ACC112 (cell line): ENCODE data around the gene DQX1.

ENCODE experiments used
- H2AFZ ChIP-seq: fragments of 200-600 bp; sonication (generic); one replicate; pipeline ENCODE4 v1.6.0; 2017; ENCODE audit warnings: antibody characterized with exemption, low read length; ENCODE audit not compliant: unreplicated experiment
- H3K27ac ChIP-seq: fragments of 200-600 bp; sonication (generic); 2 replicates; pipeline ENCODE4 v1.5.1; 2014; ENCODE audit warnings: low read depth, mild to moderate bottlenecking, antibody characterized with exemption, low read length, moderate library complexity
- H3K27me3 ChIP-seq: fragments of 200-600 bp; sonication (generic); 2 replicates; pipeline ENCODE4 v1.6.1; 2014; ENCODE audit warnings: mild to moderate bottlenecking, antibody characterized with exemption, low read length, moderate library complexity, mixed read lengths; ENCODE audit not compliant: insufficient read depth
- H3K36me3 ChIP-seq: fragments of 200-600 bp; sonication (generic); 2 replicates; pipeline ENCODE4 v1.6.1; 2016; ENCODE audit warnings: mild to moderate bottlenecking, antibody characterized with exemption, low read length, moderate library complexity, mixed read lengths; ENCODE audit not compliant: insufficient read depth
- H3K4me1 ChIP-seq: fragments of 200-600 bp; sonication (generic); one replicate; pipeline ENCODE4 v1.6.1; 2016; ENCODE audit warnings: low read length, mixed read lengths; ENCODE audit not compliant: insufficient read depth, unreplicated experiment, control insufficient read depth
- H3K4me3 ChIP-seq: fragments of 200-600 bp; sonication (generic); 2 replicates; pipeline ENCODE4 v1.5.1; 2014; ENCODE audit warnings: mild to moderate bottlenecking, low read depth, low read length
- H3K79me2 ChIP-seq: fragments of 200-600 bp; sonication (generic); one replicate; pipeline ENCODE4 v1.6.0; 2016; ENCODE audit warnings: low read length; ENCODE audit not compliant: control insufficient read depth, unreplicated experiment, insufficient read depth

DQX1 gene

GRCh38 chr2:74499940-74500577, 26.0 kb downstream of the DQX1 start:
- H3K27me3 ChIP-seq, result no peaks in the 10 kb centered on the region
- peak overlapping the region; percentile 81 for H3K4me3 ChIP-seq
- peaks cover 26% of the 10 kb centered on the region for H3K4me1 ChIP-seq
- H3K36me3 ChIP-seq, result no peaks in the 10 kb centered on the region
- no peak overlapping the region for H3K27ac ChIP-seq
- peaks cover 21% of the 10 kb centered on the region for H3K79me2 ChIP-seq
- no peak overlapping the region for H2AFZ ChIP-seq

GRCh38 chr2:74499267-74499939, 26.6 kb downstream of the DQX1 start, which contains the start of gene LBX2:
Gene LBX2, minus strand, starts transcription at chr2:74499603. Its CDS starts 66 bp downstream, at chr2:74499537.
- Histone ChIP-seq H3K27me3 (no peaks in the 10 kb centered on the region), H3K27ac (no peak within 1 kb of the TSS), H2AFZ (peak within 1 kb of the TSS; percentile 42), H3K36me3 (no peaks in the 10 kb centered on the region), H3K4me3 (peak within 1 kb of the TSS; percentile 81), H3K79me2 (peaks cover 15% of the 10 kb centered on the region), H3K4me1 (peaks cover 19% of the 10 kb centered on the region)

- H3K79me2 ChIP-seq, result peaks cover 8% of the 10 kb centered on the region
- H2AFZ ChIP-seq, result peak overlapping the region; percentile 42
- H3K27ac ChIP-seq, result no peak overlapping the region
- H3K36me3 ChIP-seq, result no peaks in the 10 kb centered on the region
- no peaks in the 10 kb centered on the region for H3K27me3 ChIP-seq
- H3K4me3 ChIP-seq, result peak overlapping the region; percentile 81
- H3K4me1 ChIP-seq, result peaks cover 16% of the 10 kb centered on the region
Observed at GRCh38 chr2:74498500-74499266, 27.3 kb downstream of the DQX1 start.

- no peaks in the 10 kb centered on the region for H3K27me3 ChIP-seq
- H3K4me3 ChIP-seq, result peak overlapping the region; percentile 81
- H3K79me2 ChIP-seq, result peaks cover 3% of the 10 kb centered on the region
- H3K4me1 ChIP-seq, result peaks cover 23% of the 10 kb centered on the region
- no peak overlapping the region for H3K27ac ChIP-seq
- H3K36me3 ChIP-seq, result no peaks in the 10 kb centered on the region
- H2AFZ ChIP-seq, result no peak overlapping the region
Observed at GRCh38 chr2:74497777-74498499, 28.1 kb downstream of the DQX1 start.

- H3K4me3 ChIP-seq, result no peak overlapping the region
- H3K27me3 ChIP-seq, result no peaks in the 10 kb centered on the region
Observed at GRCh38 chr2:74496997-74497776, 28.8 kb downstream of the DQX1 start.

GRCh38 chr2:74495440-74495839, 30.6 kb downstream of the DQX1 start:
- Histone ChIP-seq H3K79me2 (no peaks in the 10 kb centered on the region), H2AFZ (no peak overlapping the region)

More at GRCh38 chr2:74496997-74497776, 28.8 kb downstream of the DQX1 start:
- H3K36me3 ChIP-seq, result peaks cover 4% of the 10 kb centered on the region; the same call in 1 of the 2 replicates
- no peak overlapping the region for H3K27ac ChIP-seq
- peaks cover under 1% of the 10 kb centered on the region for H3K79me2 ChIP-seq
- H3K4me1 ChIP-seq, result peaks cover 22% of the 10 kb centered on the region
- no peak overlapping the region for H2AFZ ChIP-seq

GRCh38 chr2:74493546-74493945, 32.5 kb downstream of the DQX1 start:
- peaks cover 17% of the 10 kb centered on the region for H3K4me1 ChIP-seq

More at GRCh38 chr2:74495440-74495839, 30.6 kb downstream of the DQX1 start:
- Histone ChIP-seq H3K4me3 (no peak overlapping the region), H3K27ac (no peak overlapping the region), H3K27me3 (no peaks in the 10 kb centered on the region), H3K4me1 (peaks cover 17% of the 10 kb centered on the region), H3K36me3 (peaks cover 14% of the 10 kb centered on the region; the same call in 1 of the 2 replicates)

GRCh38 chr2:74491648-74492544, 34.1 kb downstream of the DQX1 start:
- H3K4me3 ChIP-seq, result no peak overlapping the region
- no peaks in the 10 kb centered on the region for H3K79me2 ChIP-seq
- H3K27ac ChIP-seq, result no peak overlapping the region
- H2AFZ ChIP-seq, result no peak overlapping the region
- no peaks in the 10 kb centered on the region for H3K27me3 ChIP-seq
- H3K4me1 ChIP-seq, result peaks cover 10% of the 10 kb centered on the region
- peaks cover 14% of the 10 kb centered on the region; the same call in 1 of the 2 replicates for H3K36me3 ChIP-seq

More at GRCh38 chr2:74493546-74493945, 32.5 kb downstream of the DQX1 start:
- H3K27ac ChIP-seq, result no peak overlapping the region
- no peak overlapping the region for H2AFZ ChIP-seq
- no peak overlapping the region for H3K4me3 ChIP-seq
- no peaks in the 10 kb centered on the region for H3K79me2 ChIP-seq
- no peaks in the 10 kb centered on the region for H3K27me3 ChIP-seq
- peaks cover 14% of the 10 kb centered on the region; the same call in 1 of the 2 replicates for H3K36me3 ChIP-seq

GRCh38 chr2:74489906-74490305, 36.1 kb downstream of the DQX1 start:
- Histone ChIP-seq H3K79me2 (no peaks in the 10 kb centered on the region), H3K4me1 (peaks cover 10% of the 10 kb centered on the region), H3K36me3 (peaks cover 14% of the 10 kb centered on the region; the same call in 1 of the 2 replicates), H3K27me3 (no peaks in the 10 kb centered on the region), H2AFZ (no peak overlapping the region), H3K4me3 (no peak overlapping the region), H3K27ac (no peak overlapping the region)
